ENCODE results near the gene ABHD12B. TPM values are rescaled to one million over a fixed set of nuclear protein-coding genes. Genes with fewer than 3 reads are reported as not detected.

Gene ABHD12B
- total RNA-seq, 2 experiments from 2014 or later, result not detected

DNA sequence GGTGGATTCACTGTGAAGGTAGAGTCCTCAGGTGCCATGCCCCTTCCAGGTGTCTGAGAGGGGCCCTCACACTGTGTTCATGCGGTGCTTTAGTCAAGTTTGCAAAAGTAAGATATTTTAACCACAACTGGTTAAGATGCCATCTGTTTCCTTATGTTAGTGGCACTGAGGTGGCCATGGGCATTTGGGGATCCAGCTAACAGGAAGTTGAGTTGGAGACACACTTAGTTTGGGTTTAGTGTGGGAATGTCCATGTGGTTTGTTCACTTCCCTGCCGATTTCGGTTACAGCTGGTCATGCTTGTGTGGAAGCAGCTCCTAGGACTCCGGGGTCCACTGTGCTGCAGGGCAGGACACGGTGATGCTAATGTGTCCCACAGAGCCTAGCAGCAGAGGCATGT lies 17.3 kb upstream of the ABHD12B start:
- Histone ChIP-seq H3K4me1 (ENCODE audit: insufficient read depth, low read length) (peaks cover 4% of the 10 kb centered on the region), H3K9me3 (ENCODE audit: control insufficient read depth in 1 of 2, insufficient read depth in 1 of 2, low read length in 2 of 2) (no peaks in the 10 kb centered on the region), H3K36me3 (ENCODE audit: insufficient read depth, low read length) (no peaks in the 10 kb centered on the region), H3K27ac (ENCODE audit: low read depth in 1 of 2, low read length in 2 of 2) (no peak overlapping the region), H3K27me3 (ENCODE audit: control insufficient read depth in 1 of 2, insufficient read depth in 2 of 2, low read length in 2 of 2) (no peaks in the 10 kb centered on the region), H3K4me3 (ENCODE audit: low read length) (no peak overlapping the region)
- H3K27me3 Mint-ChIP-seq, result no peaks in the 10 kb centered on the region
- POLR2A ChIA-PET, result interaction anchor here (1.2 kb wide), 1 partner anchor 69 kb away, joined by 3 read pairs; no protein-coding TSS in a partner anchor
- H3K9me3 Mint-ChIP-seq, result no peaks in the 10 kb centered on the region
- no peak overlapping the region for H3K27ac Mint-ChIP-seq
- no peak for ATAC-seq (ENCODE audit: poor library complexity)
- intact Hi-C loops (cut with DNase I, micrococcal nuclease), result no loop called here
- peaks cover 5% of the 10 kb centered on the region for H3K4me1 Mint-ChIP-seq (ENCODE audit: low read depth)
- CTCF ChIA-PET, result interaction anchor here (0.7 kb wide), 1 partner anchor 77 kb away, joined by 3 read pairs; no protein-coding TSS in a partner anchor
- TF ChIP-seq CTCF (IDR thresholded peaks at IDR 0.05), result no peak
- DNase-seq, result no peak
- H3K4me3 Mint-ChIP-seq, result no peak overlapping the region
- no peaks in the 10 kb centered on the region for H3K36me3 Mint-ChIP-seq (ENCODE audit: low read depth)

GRCh38 chr14:50855558-50855957 lies 16.3 kb upstream of the ABHD12B start:
- intact Hi-C loops (cut with DNase I, micrococcal nuclease), result no loop called here
- H3K27ac Mint-ChIP-seq, result no peak overlapping the region
- Histone ChIP-seq H3K27ac (ENCODE audit: low read depth in 1 of 2, low read length in 2 of 2) (no peak overlapping the region), H3K4me3 (ENCODE audit: low read length) (no peak overlapping the region), H3K9me3 (ENCODE audit: control insufficient read depth in 1 of 2, insufficient read depth in 1 of 2, low read length in 2 of 2) (no peaks in the 10 kb centered on the region), H3K4me1 (ENCODE audit: insufficient read depth, low read length) (peaks cover 11% of the 10 kb centered on the region), H3K27me3 (ENCODE audit: control insufficient read depth in 1 of 2, insufficient read depth in 2 of 2, low read length in 2 of 2) (no peaks in the 10 kb centered on the region), H3K36me3 (ENCODE audit: insufficient read depth, low read length) (no peaks in the 10 kb centered on the region)
- no peaks in the 10 kb centered on the region for H3K27me3 Mint-ChIP-seq
- ChIA-PET CTCF (no interaction called here), POLR2A (interaction anchor here (1.2 kb wide), 1 partner anchor 70 kb away, joined by 3 read pairs; no protein-coding TSS in a partner anchor)
- DNase-seq (no peak), ATAC-seq (ENCODE audit: poor library complexity) (no peak)
- H3K4me1 Mint-ChIP-seq (ENCODE audit: low read depth), result peaks cover 12% of the 10 kb centered on the region
- peaks cover 7% of the 10 kb centered on the region for H3K36me3 Mint-ChIP-seq (ENCODE audit: low read depth)
- no peaks in the 10 kb centered on the region for H3K9me3 Mint-ChIP-seq
- no peak overlapping the region for H3K4me3 Mint-ChIP-seq
- TF ChIP-seq CTCF (IDR thresholded peaks at IDR 0.05), result no peak

GRCh38 chr14:50856660-50857059 lies 15.2 kb upstream of the ABHD12B start:
- H3K27ac Mint-ChIP-seq, result no peak overlapping the region
- H3K4me1 Mint-ChIP-seq (ENCODE audit: low read depth), result peaks cover 14% of the 10 kb centered on the region
- H3K36me3 Mint-ChIP-seq (ENCODE audit: low read depth), result peaks cover 8% of the 10 kb centered on the region
- Histone ChIP-seq H3K4me3 (ENCODE audit: low read length) (no peak overlapping the region), H3K9me3 (ENCODE audit: control insufficient read depth in 1 of 2, insufficient read depth in 1 of 2, low read length in 2 of 2) (no peaks in the 10 kb centered on the region), H3K27me3 (ENCODE audit: control insufficient read depth in 1 of 2, insufficient read depth in 2 of 2, low read length in 2 of 2) (no peaks in the 10 kb centered on the region), H3K36me3 (ENCODE audit: insufficient read depth, low read length) (no peaks in the 10 kb centered on the region), H3K4me1 (ENCODE audit: insufficient read depth, low read length) (peaks cover 11% of the 10 kb centered on the region), H3K27ac (ENCODE audit: low read depth in 1 of 2, low read length in 2 of 2) (no peak overlapping the region)
- no peak for TF ChIP-seq CTCF (IDR thresholded peaks at IDR 0.05)
- H3K27me3 Mint-ChIP-seq, result no peaks in the 10 kb centered on the region
- ChIA-PET CTCF (no interaction called here), POLR2A (no interaction called here)
- intact Hi-C loops (cut with DNase I, micrococcal nuclease), result no loop called here
- no peak overlapping the region for H3K4me3 Mint-ChIP-seq
- DNase-seq (no peak), ATAC-seq (ENCODE audit: poor library complexity) (no peak)
- no peaks in the 10 kb centered on the region for H3K9me3 Mint-ChIP-seq

Measured in CD4-positive, alpha-beta T cell (primary cell).